BJ (cell line): Measurements from ENCODE around the gene USH1C. TPM values are rescaled to one million over a fixed set of nuclear protein-coding genes. Genes with fewer than 3 reads are reported as not detected.

Source experiments
- CTCF ChIA-PET: fragments of 350-600 bp; formaldehyde crosslinking; extraction: SDS; loops from one replicate; lab custom pipeline; 2021; ENCODE audit warnings: antibody characterized with exemption, inconsistent platforms; lab: Yijun Ruan, JAX
- POLR2A ChIA-PET: fragments of 300-600 bp; sonication (Branson Sonifier 250); formaldehyde crosslinking; extraction: SDS; loops from one replicate; lab custom pipeline; 2021; ENCODE audit warnings: antibody characterized with exemption; lab: Charles Lee
- DNase-seq: peaks from one replicate; pipeline ENCODE4 v3.0.0-alpha.2; 2011; ENCODE audit warnings: low read depth
- H3K27me3 ChIP-seq: 2 replicates; pipeline ENCODE4 v1.6.0; 2011; ENCODE audit warnings: low read length; ENCODE audit not compliant: control insufficient read depth, insufficient read depth
- H3K36me3 ChIP-seq: 2 replicates; pipeline ENCODE4 v1.5.1; 2011; ENCODE audit warnings: low read length; ENCODE audit not compliant: control insufficient read depth, insufficient read depth
- H3K4me3 ChIP-seq: 2 replicates; pipeline ENCODE4 v1.5.1; 2011; ENCODE audit warnings: low read depth, mild to moderate bottlenecking, control low read depth, low read length
- polyA plus RNA-seq: library from polyadenylated mRNA; depleted of rRNA; stranded (reverse); fragments of >200 nt; gene quantifications from 2 replicates; pipeline ENCODE4 v1.2.3, GENCODE V29; 2011
- TF ChIP-seq, protein P1 (sequence below): IDR thresholded peaks from 2 replicates; pipeline ENCODE4 v1.5.1; 2011; ENCODE audit warnings: low read depth, mild to moderate bottlenecking, control low read depth, inconsistent platforms, low read length, moderate library complexity; ENCODE audit not compliant: insufficient read depth

USH1C gene
- polyA plus RNA-seq, 1 experiment = not detected

- Histone ChIP-seq H3K36me3 (no peaks in the 10 kb centered on the region), H3K27me3 (peaks cover 23% of the 10 kb centered on the region), H3K4me3 (no peak overlapping the region)
- CTCF ChIA-PET = no interaction called here
- no peak for DNase-seq
- TF ChIP-seq, protein P1, sequence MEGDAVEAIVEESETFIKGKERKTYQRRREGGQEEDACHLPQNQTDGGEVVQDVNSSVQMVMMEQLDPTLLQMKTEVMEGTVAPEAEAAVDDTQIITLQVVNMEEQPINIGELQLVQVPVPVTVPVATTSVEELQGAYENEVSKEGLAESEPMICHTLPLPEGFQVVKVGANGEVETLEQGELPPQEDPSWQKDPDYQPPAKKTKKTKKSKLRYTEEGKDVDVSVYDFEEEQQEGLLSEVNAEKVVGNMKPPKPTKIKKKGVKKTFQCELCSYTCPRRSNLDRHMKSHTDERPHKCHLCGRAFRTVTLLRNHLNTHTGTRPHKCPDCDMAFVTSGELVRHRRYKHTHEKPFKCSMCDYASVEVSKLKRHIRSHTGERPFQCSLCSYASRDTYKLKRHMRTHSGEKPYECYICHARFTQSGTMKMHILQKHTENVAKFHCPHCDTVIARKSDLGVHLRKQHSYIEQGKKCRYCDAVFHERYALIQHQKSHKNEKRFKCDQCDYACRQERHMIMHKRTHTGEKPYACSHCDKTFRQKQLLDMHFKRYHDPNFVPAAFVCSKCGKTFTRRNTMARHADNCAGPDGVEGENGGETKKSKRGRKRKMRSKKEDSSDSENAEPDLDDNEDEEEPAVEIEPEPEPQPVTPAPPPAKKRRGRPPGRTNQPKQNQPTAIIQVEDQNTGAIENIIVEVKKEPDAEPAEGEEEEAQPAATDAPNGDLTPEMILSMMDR = no peak
- POLR2A ChIA-PET = no interaction called here
These were observed 66.1 kb downstream of the USH1C start for GRCh38 chr11:17478070-17478469.

DNA sequence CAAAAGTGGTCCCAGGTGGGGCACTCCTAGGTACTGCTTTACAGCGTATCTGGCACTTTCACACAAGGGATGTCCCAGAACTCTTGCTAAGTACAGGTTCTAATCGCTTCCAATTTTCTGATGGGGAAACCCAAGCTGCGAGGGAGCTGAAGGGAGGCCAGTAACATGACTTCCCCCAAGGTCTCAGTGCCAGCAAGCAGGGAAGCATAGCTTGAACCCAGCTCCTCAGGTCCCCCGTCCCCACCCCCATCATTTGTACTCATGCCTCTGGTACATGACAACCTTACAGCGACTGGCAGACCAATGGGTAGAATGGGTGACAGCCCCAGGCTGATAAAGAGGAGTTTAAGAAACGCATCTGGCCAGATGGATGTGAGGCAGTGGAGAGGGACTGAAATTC is 66.9 kb downstream of the USH1C start:
- POLR2A ChIA-PET = no interaction called here
- Histone ChIP-seq H3K36me3 (no peaks in the 10 kb centered on the region), H3K27me3 (peaks cover 26% of the 10 kb centered on the region), H3K4me3 (no peak overlapping the region)
- no peak for DNase-seq
- CTCF ChIA-PET = interaction anchor here (0.9 kb wide), 1 partner anchor 94 kb away, joined by 3 read pairs; no protein-coding TSS in a partner anchor
- TF ChIP-seq, protein P1 = no peak

DNA sequence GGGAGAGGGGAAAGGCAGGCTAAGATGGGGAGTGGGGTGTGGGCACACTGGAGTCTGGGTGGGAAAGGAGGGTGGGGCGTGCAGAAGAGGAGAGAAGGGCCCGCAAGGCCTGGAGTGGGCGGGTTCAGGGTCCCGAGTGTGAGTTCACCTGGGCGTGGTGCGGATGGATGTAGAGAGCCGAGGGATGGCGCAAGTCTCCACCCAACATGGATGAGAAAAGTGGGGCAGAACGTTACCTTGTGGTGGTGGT is 67.2 kb downstream of the USH1C start:
- TF ChIP-seq, protein P1 = no peak
- POLR2A ChIA-PET = no interaction called here
- Histone ChIP-seq H3K27me3 (peaks cover 27% of the 10 kb centered on the region), H3K36me3 (no peaks in the 10 kb centered on the region), H3K4me3 (no peak overlapping the region)
- DNase-seq = no peak
- CTCF ChIA-PET = interaction anchor here (0.9 kb wide), 1 partner anchor 93 kb away, joined by 3 read pairs; no protein-coding TSS in a partner anchor

DNA sequence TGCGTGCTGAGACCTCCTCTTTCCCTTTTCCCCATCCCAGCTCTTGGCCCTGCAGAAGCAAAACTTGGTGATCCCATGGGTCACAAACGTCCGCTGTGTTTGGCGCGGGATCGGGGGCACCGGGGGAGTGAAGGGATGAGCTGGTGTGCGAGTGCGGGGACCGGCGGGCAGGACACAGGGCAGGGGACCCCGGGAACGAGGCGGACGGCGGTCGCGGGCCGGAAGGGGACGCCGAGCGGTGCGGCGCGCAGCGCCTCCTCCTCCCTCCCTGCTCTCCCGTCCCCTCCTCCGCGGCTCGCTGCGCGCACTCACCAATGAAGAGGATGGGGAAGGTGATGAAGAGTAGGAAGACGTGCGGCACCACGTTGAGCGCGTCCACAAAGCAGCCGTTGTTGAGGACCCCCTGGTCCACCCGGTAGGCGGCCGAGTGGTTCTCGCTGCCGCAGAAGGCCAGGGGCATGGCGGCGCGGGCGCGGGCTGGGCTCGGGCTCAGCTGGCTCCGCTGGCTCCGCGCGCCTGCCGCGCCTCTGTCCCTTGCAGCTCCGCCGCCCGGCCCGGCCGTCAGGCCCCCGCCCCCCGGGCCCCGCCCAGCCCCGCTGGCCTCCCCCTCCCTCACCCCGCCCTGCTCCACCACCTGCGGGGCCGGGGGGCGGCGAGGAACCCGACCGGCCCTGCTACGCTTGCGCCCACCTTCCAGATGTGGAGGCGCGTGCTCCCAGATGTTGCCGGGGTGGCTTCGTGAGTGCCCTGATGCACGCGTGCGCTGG is 67.7 kb downstream of the USH1C start, which contains the start of gene ABCC8:
ABCC8 (minus strand) TSS at position 529 of the 767 bp plus-strand sequence; CDS start at position 460, 69 bp downstream.
- no peak for DNase-seq
- Histone ChIP-seq H3K36me3 (no peaks in the 10 kb centered on the region), H3K4me3 (no peak within 1 kb of the TSS), H3K27me3 (peaks cover 27% of the 10 kb centered on the region)
- CTCF ChIA-PET = interaction anchor here (0.9 kb wide), 1 partner anchor 93 kb away, joined by 3 read pairs; no protein-coding TSS in a partner anchor
- POLR2A ChIA-PET = no interaction called here
- TF ChIP-seq, protein P1 = no peak

DNA sequence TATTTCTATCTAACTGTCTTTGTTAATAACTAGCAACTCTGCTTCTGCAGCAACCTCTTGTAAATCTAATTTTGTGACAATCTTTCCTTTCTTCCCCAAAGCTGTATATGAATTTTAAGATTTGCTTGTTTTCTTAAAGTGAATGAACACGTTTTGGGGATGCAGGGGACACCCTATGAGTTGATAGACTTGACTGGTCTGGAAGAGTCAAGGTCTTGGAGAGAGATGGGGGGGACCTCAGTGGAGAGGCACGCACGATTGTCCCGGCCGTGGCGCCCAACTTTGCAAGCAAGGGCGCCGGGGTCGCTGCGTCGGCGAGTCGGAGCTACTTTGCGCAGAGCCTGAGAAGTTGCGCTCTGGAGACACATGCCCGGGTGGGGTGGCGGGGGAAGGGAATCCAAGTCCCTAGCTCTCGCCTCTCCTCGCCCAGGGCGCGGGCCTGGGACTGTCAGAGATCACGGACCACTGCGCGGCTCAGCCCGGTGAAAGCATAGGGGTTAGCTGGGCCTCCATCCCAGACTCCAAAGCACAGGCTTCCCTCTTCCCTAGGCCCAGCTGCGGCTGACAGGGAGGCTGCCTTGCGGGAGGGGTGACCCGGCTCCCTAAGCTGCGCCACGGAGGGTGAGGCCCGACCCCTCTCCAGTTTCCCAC is 68.4 kb downstream of the USH1C start:
- no peaks in the 10 kb centered on the region for H3K36me3 ChIP-seq
- TF ChIP-seq, protein P1 = no peak
- ChIA-PET CTCF (no interaction called here), POLR2A (no interaction called here)
- peaks cover 29% of the 10 kb centered on the region for H3K27me3 ChIP-seq
- H3K4me3 ChIP-seq = no peak overlapping the region
- no peak for DNase-seq
